Uterus (tissue), 2 donors: Measurements from ENCODE around the gene CPED1.

ENCODE experiments used
- CTCF ChIP-seq, 4 experiments: fragments of 200-600 bp in 2 of 4; fragments of 450-650 bp in 2 of 4; sonication (generic) in 2 of 4; IDR thresholded peaks; one replicate each; pipeline ENCODE4 v1.5.1; 2016 to 2019; ENCODE audit warnings: antibody characterized with exemption in 4 of 4, mild to moderate bottlenecking in 2 of 4, moderate library complexity in 1 of 4
- POLR2A ChIP-seq, 2 donors: fragments of 450-650 bp; IDR thresholded peaks; one replicate each; pipeline ENCODE4 v1.6.1; 2016; ENCODE audit warnings: antibody characterized with exemption in 2 of 2, mild to moderate bottlenecking in 1 of 2, moderate library complexity in 1 of 2

- TF ChIP-seq CTCF (IDR thresholded peaks at IDR 0.05) = no peak
- TF ChIP-seq POLR2A (IDR thresholded peaks at IDR 0.05) = no peak
Observed at GRCh38 chr7:121169469-121169868, 181.0 kb downstream of the CPED1 start.
